ENCODE measurements around the gene HOXB5.
A peak's percentile ranks its signal among the peaks of the same experiment; 100 is the strongest.

The HOXB5 gene

GRCh38 chr17:48546137-48546923, 47.2 kb downstream of the HOXB5 start:
- no peaks in the 10 kb centered on the region for H3K9me3 ChIP-seq (ENCODE audit: insufficient read depth, low read depth, low read length)
- peaks cover 45% of the 10 kb centered on the region for H3K4me1 ChIP-seq (ENCODE audit: insufficient read depth, low read length, poor library complexity, severe bottlenecking)
- H4K20me1 ChIP-seq (ENCODE audit: insufficient read depth, low read length, poor library complexity, severe bottlenecking): peaks cover 25% of the 10 kb centered on the region
- H3K79me2 ChIP-seq (ENCODE audit: insufficient read depth, low read length): peaks cover 95% of the 10 kb centered on the region
- H3K4me3 ChIP-seq (ENCODE audit: low read length, poor library complexity, severe bottlenecking): peak overlapping the region; percentile 95
- no peak overlapping the region for H2AFZ ChIP-seq (ENCODE audit: low read length)
- peaks cover 30% of the 10 kb centered on the region for H3K36me3 ChIP-seq (ENCODE audit: insufficient read depth, low read length)
- H3K27me3 ChIP-seq (ENCODE audit: insufficient read depth, low read length, poor library complexity, severe bottlenecking): peaks cover 26% of the 10 kb centered on the region
- H3K9ac ChIP-seq (ENCODE audit: low read depth, low read length, poor library complexity, severe bottlenecking): peak overlapping the region; percentile 98
- TF ChIP-seq CTCF (conservative IDR thresholded peaks at IDR 0.05; ENCODE audit: low read length): no peak
- no peak for TF ChIP-seq EZH2phosphoT487 (IDR thresholded peaks at IDR 0.05; ENCODE audit: borderline replicate concordance)
- H3K4me2 ChIP-seq (ENCODE audit: low read depth, low read length, poor library complexity, severe bottlenecking): peak overlapping the region; percentile 96
- no peaks in the 10 kb centered on the region for H3K9me2 ChIP-seq (replicated peaks; ENCODE audit: low read depth, low read length)
- H3F3A ChIP-seq (ENCODE audit: low read depth): peaks cover 30% of the 10 kb centered on the region

- H3K4me1 ChIP-seq (ENCODE audit: insufficient read depth, low read length, poor library complexity, severe bottlenecking): peaks cover 51% of the 10 kb centered on the region
- H3F3A ChIP-seq (ENCODE audit: low read depth): peaks cover 31% of the 10 kb centered on the region
- H2AFZ ChIP-seq (ENCODE audit: low read length): no peak overlapping the region
- H3K4me3 ChIP-seq (ENCODE audit: low read length, poor library complexity, severe bottlenecking): peak overlapping the region; percentile 95
- H3K27me3 ChIP-seq (ENCODE audit: insufficient read depth, low read length, poor library complexity, severe bottlenecking): peaks cover 26% of the 10 kb centered on the region
- H3K36me3 ChIP-seq (ENCODE audit: insufficient read depth, low read length): peaks cover 27% of the 10 kb centered on the region
- peak overlapping the region; percentile 96 for H3K4me2 ChIP-seq (ENCODE audit: low read depth, low read length, poor library complexity, severe bottlenecking)
- no peaks in the 10 kb centered on the region for H3K9me3 ChIP-seq (ENCODE audit: insufficient read depth, low read depth, low read length)
- H3K9me2 ChIP-seq (replicated peaks; ENCODE audit: low read depth, low read length): no peaks in the 10 kb centered on the region
- peak overlapping the region; percentile 98 for H3K9ac ChIP-seq (ENCODE audit: low read depth, low read length, poor library complexity, severe bottlenecking)
- peaks cover 95% of the 10 kb centered on the region for H3K79me2 ChIP-seq (ENCODE audit: insufficient read depth, low read length)
- peaks cover 23% of the 10 kb centered on the region for H4K20me1 ChIP-seq (ENCODE audit: insufficient read depth, low read length, poor library complexity, severe bottlenecking)
- TF ChIP-seq CTCF (conservative IDR thresholded peaks at IDR 0.05; ENCODE audit: low read length) (no peak), EZH2phosphoT487 (IDR thresholded peaks at IDR 0.05; ENCODE audit: borderline replicate concordance) (no peak)
Measured at GRCh38 chr17:48545539-48545938, 48.0 kb downstream of the HOXB5 start.

- peaks cover 57% of the 10 kb centered on the region for H3K4me1 ChIP-seq (ENCODE audit: insufficient read depth, low read length, poor library complexity, severe bottlenecking)
- H3K36me3 ChIP-seq (ENCODE audit: insufficient read depth, low read length): peaks cover 22% of the 10 kb centered on the region
- H2AFZ ChIP-seq (ENCODE audit: low read length): no peak within 1 kb of the TSS
- peaks cover 35% of the 10 kb centered on the region for H3F3A ChIP-seq (ENCODE audit: low read depth)
- peak within 1 kb of the TSS; percentile 96 for H3K4me2 ChIP-seq (ENCODE audit: low read depth, low read length, poor library complexity, severe bottlenecking)
- no peaks in the 10 kb centered on the region for H3K9me3 ChIP-seq (ENCODE audit: insufficient read depth, low read depth, low read length)
- H3K4me3 ChIP-seq (ENCODE audit: low read length, poor library complexity, severe bottlenecking): peak within 1 kb of the TSS; percentile 95
- H3K79me2 ChIP-seq (ENCODE audit: insufficient read depth, low read length): peaks cover 95% of the 10 kb centered on the region
- TF ChIP-seq EZH2phosphoT487 (IDR thresholded peaks at IDR 0.05; ENCODE audit: borderline replicate concordance): no peak
- TF ChIP-seq CTCF (conservative IDR thresholded peaks at IDR 0.05; ENCODE audit: low read length): no peak
- H3K27me3 ChIP-seq (ENCODE audit: insufficient read depth, low read length, poor library complexity, severe bottlenecking): peaks cover 26% of the 10 kb centered on the region
- no peaks in the 10 kb centered on the region for H3K9me2 ChIP-seq (replicated peaks; ENCODE audit: low read depth, low read length)
- peaks cover 20% of the 10 kb centered on the region for H4K20me1 ChIP-seq (ENCODE audit: insufficient read depth, low read length, poor library complexity, severe bottlenecking)
- H3K9ac ChIP-seq (ENCODE audit: low read depth, low read length, poor library complexity, severe bottlenecking): peak within 1 kb of the TSS; percentile 98
Measured at GRCh38 chr17:48545022-48545375, 48.6 kb downstream of the HOXB5 start, which contains the start of gene HOXB2. Gene HOXB2, minus strand, starts transcription at chr17:48545109. Its CDS starts 198 bp downstream, at chr17:48544911.

Measured in Loucy (cell line).